Mesendoderm (in vitro differentiated cells): Measurements from ENCODE around the gene CABLES1. TPM values are rescaled to one million over a fixed set of nuclear protein-coding genes. Genes with fewer than 3 reads are reported as not detected.
"Not testable (repeated sequence)": the region's sequence is repeated elsewhere in the genome, so short reads cannot be mapped to it uniquely, and the experiment has no call there.

Experiments
- DNase-seq: peaks from one replicate; pipeline ENCODE4 v3.0.0; 2013
- H2AK5ac ChIP-seq: 2 replicates; pipeline ENCODE4 v1.6.1; 2013; ENCODE audit warnings: low read length, inconsistent platforms
- H2BK120ac ChIP-seq: 2 replicates; pipeline ENCODE4 v1.6.1; 2013; ENCODE audit warnings: low read depth, mild to moderate bottlenecking, low read length, moderate library complexity, mixed read lengths
- H2BK15ac ChIP-seq: replicated peaks from 2 replicates; pipeline ENCODE4 v1.6.1; 2013; ENCODE audit warnings: low read depth, mild to moderate bottlenecking, moderate library complexity
- H2BK5ac ChIP-seq: 2 replicates; pipeline ENCODE4 v1.6.1; 2013; ENCODE audit warnings: low read length, inconsistent platforms
- H3K18ac ChIP-seq: 2 replicates; pipeline ENCODE4 v1.6.1; 2013; ENCODE audit warnings: mild to moderate bottlenecking, low read length, mixed read lengths
- H3K23ac ChIP-seq: one replicate; pipeline ENCODE4 v1.6.1; 2013; ENCODE audit warnings: low read length
- H3K27ac ChIP-seq: 2 replicates; pipeline ENCODE4 v1.5.1; 2013; ENCODE audit warnings: low read depth, mild to moderate bottlenecking, inconsistent platforms, low read length, moderate library complexity
- H3K27me3 ChIP-seq: 2 replicates; pipeline ENCODE4 v1.6.1; 2013; ENCODE audit warnings: low read length, control low read depth, mild to moderate bottlenecking, inconsistent platforms; ENCODE audit not compliant: insufficient read depth, poor library complexity
- H3K36me3 ChIP-seq: 2 replicates; pipeline ENCODE4 v1.6.1; 2013; ENCODE audit warnings: low read length, inconsistent platforms; ENCODE audit not compliant: control insufficient read depth, insufficient read depth
- H3K4ac ChIP-seq: one replicate; pipeline ENCODE4 v1.6.1; 2013; ENCODE audit warnings: low read depth, mild to moderate bottlenecking, low read length, moderate library complexity
- H3K4me1 ChIP-seq: 2 replicates; pipeline ENCODE4 v1.6.1; 2013; ENCODE audit warnings: low read depth, low read length, inconsistent platforms; ENCODE audit not compliant: control insufficient read depth
- H3K4me2 ChIP-seq: 2 replicates; pipeline ENCODE4 v1.6.1; 2013; ENCODE audit warnings: low read length
- H3K4me3 ChIP-seq: 2 replicates; pipeline ENCODE4 v1.5.1; 2013; ENCODE audit warnings: mild to moderate bottlenecking, low read length
- H3K56ac ChIP-seq: one replicate; pipeline ENCODE4 v1.6.1; 2013; ENCODE audit warnings: low read length
- H3K79me1 ChIP-seq: 2 replicates; pipeline ENCODE4 v1.6.1; 2013; ENCODE audit warnings: low read length, inconsistent platforms
- H3K79me2 ChIP-seq: 2 replicates; pipeline ENCODE4 v1.6.1; 2013; ENCODE audit warnings: mild to moderate bottlenecking, low read length; ENCODE audit not compliant: control insufficient read depth, insufficient read depth
- H3K9ac ChIP-seq: 2 replicates; pipeline ENCODE4 v1.6.1; 2013; ENCODE audit warnings: low read length, inconsistent platforms
- H4K5ac ChIP-seq: one replicate; pipeline ENCODE4 v1.6.1; 2013; ENCODE audit warnings: low read length
- H4K8ac ChIP-seq: one replicate; pipeline ENCODE4 v1.6.1; 2013; ENCODE audit warnings: low read depth, mild to moderate bottlenecking, control low read depth, low read length, moderate library complexity
- WGBS: extraction: QIAGEN DNeasy Blood & Tissue Kit; methylation state at CpG from one replicate; pipeline ENCODE4 v1.1.7; 2013; ENCODE audit warnings: low lambda C conversion rate, missing lambda C conversion rate; ENCODE audit not compliant: insufficient coverage; ENCODE audit errors: extremely low coverage; 5-methylcytosine and 5-hydroxymethylcytosine counted together
- polyA plus RNA-seq, 2 experiments: library from polyadenylated mRNA; stranded (reverse); fragments of 200-250 nt; gene quantifications; one replicate each; pipeline ENCODE4 v1.2.3, GENCODE V29; 2013

The CABLES1 gene
- 15.9 TPM for polyA plus RNA-seq (2013, experiment 1 of 2)
- 16.6 TPM for polyA plus RNA-seq (2013, experiment 2 of 2)

- Histone ChIP-seq H3K79me2 (peaks cover 27% of the 10 kb centered on the region), H4K8ac (peak within 1 kb of the TSS; percentile 68), H3K56ac (peak within 1 kb of the TSS; percentile 77), H2BK120ac (peak within 1 kb of the TSS; percentile 56), H3K23ac (no peak within 1 kb of the TSS), H3K27me3 (no peaks in the 10 kb centered on the region), H3K27ac (peak within 1 kb of the TSS; percentile 53), H3K18ac (peak within 1 kb of the TSS; percentile 98), H3K4me1 (peaks cover 5% of the 10 kb centered on the region), H3K9ac (peak within 1 kb of the TSS; percentile 63), H3K4ac (peak within 1 kb of the TSS; percentile 96), H3K36me3 (no peaks in the 10 kb centered on the region), H3K79me1 (peaks cover 10% of the 10 kb centered on the region), H2BK15ac (peak within 1 kb of the TSS; percentile 21), H2BK5ac (no peak within 1 kb of the TSS), H3K4me2 (peak within 1 kb of the TSS; percentile 85), H4K5ac (no peak within 1 kb of the TSS), H2AK5ac (no peak within 1 kb of the TSS), H3K4me3 (peak within 1 kb of the TSS; percentile 65)
- peak; percentile 71 for DNase-seq
- WGBS = no CpG with 5 or more reads among the region's 67 CpGs
Observed at GRCh38 chr18:23134780-23135549, at the start of gene CABLES1. Gene CABLES1 (plus strand): TSS chr18:23135485. CDS start chr18:23135763, 278 bp downstream.

DNA sequence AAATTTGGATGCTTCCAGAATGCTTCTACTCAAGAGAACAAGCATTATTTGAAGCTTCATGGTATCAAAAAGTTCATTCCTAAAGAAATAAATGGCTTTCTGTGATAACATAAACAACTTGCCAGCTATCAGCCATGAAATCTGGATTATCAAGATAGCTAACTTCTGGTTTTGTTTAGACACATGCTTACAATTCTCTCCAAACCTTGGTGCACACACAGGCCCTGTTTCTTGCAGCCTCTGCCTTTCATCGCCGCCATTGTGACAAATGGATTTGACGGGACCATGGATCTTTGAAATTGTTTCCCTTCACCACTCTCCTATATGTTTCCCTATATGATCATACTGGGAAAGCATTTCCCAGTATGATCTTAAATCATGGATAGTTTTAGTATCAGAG is 47.9 kb upstream of the CABLES1 start:
- Histone ChIP-seq H3K18ac (no peak overlapping the region), H3K4ac (no peak overlapping the region), H2BK15ac (no peak overlapping the region), H3K79me1 (no peaks in the 10 kb centered on the region), H3K36me3 (no peaks in the 10 kb centered on the region), H4K5ac (no peak overlapping the region), H3K4me3 (no peak overlapping the region), H3K27me3 (no peaks in the 10 kb centered on the region), H3K79me2 (no peaks in the 10 kb centered on the region), H3K23ac (no peak overlapping the region), H2BK5ac (no peak overlapping the region), H4K8ac (no peak overlapping the region), H2AK5ac (no peak overlapping the region), H3K56ac (no peak overlapping the region), H2BK120ac (no peak overlapping the region), H3K9ac (no peak overlapping the region), H3K27ac (no peak overlapping the region), H3K4me2 (no peak overlapping the region), H3K4me1 (no peaks in the 10 kb centered on the region)
- DNase-seq = no peak
- no CpG with 5 or more reads among the region's 3 CpGs for WGBS

DNA sequence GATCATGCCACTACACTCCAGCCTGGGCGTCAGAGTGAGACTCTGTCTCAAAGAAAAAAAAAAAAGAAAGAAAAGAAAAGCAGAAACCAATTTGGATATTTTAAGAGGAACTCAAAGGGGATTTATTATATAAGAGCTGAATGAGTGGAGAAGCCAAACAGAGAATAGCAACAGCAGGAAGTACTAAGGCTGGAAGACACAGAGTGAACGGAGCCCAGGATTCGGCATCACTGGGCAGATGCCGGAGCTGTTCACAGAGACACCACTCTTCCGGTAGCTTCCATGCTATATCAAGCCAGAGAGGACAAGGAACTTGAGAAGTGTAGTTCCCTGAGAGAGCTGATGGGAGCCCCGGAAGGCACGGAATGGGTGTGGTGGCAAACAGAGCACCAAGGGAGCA is 47.0 kb upstream of the CABLES1 start:
- Histone ChIP-seq H2BK120ac (no peak overlapping the region), H3K4me1 (no peaks in the 10 kb centered on the region), H3K36me3 (no peaks in the 10 kb centered on the region), H4K5ac (no peak overlapping the region), H3K18ac (no peak overlapping the region), H3K4me2 (no peak overlapping the region), H3K23ac (no peak overlapping the region), H4K8ac (no peak overlapping the region), H2BK5ac (no peak overlapping the region), H3K27ac (no peak overlapping the region), H2AK5ac (no peak overlapping the region), H2BK15ac (no peak overlapping the region), H3K27me3 (no peaks in the 10 kb centered on the region), H3K9ac (no peak overlapping the region), H3K56ac (no peak overlapping the region), H3K4me3 (no peak overlapping the region), H3K79me2 (no peaks in the 10 kb centered on the region), H3K4ac (no peak overlapping the region), H3K79me1 (no peaks in the 10 kb centered on the region)
- DNase-seq = no peak
- no CpG with 5 or more reads among the region's 7 CpGs for WGBS

DNA sequence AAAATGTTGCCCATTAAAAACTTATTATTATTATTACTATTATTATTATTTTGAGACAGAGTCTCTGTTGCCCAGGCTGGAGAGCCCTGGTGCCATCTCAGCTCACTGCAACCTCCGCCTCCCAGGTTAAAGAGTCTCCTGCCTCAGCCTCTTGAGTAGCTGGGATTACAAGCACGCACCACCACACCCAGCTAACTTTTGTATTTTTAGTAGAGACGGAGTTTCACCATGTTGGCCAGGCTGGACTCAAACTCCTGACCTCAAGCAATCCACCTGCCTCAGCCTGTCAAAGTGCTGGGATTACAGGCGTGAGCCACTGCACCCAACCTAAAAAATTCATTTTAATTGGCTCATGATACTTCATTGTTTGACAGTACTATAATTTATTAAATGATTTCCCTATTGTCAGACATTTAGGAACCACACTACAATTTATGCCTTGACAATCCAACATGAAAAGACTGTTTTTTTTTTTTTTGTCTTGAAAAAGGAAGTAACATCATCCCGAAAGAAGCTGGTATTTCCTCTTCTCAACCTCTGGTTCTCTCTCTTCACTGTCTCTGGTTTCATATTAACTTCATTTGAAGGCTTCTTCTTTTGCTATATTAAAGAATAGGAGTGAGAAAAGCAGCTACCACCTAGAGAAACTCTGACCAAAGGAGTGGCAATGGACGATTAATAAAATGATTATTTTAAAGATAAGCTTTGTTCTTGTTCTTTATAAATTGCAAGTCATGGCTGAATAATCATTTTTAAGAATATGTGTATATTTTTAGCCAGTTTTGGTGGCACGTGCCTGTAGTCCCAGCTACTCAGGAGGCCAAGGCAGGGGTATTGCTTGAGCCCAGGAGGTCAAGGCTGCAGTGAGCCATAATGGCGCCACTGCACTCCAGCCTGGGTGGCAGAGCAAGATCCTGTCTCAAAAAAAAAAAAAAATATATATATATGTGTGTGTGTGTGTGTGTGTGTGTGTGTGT is 44.0 kb upstream of the CABLES1 start:
- not testable (repeated sequence) for H2BK15ac ChIP-seq, H3K27me3 ChIP-seq, H3K79me1 ChIP-seq, H2AK5ac ChIP-seq, H3K56ac ChIP-seq, H3K18ac ChIP-seq, H3K4ac ChIP-seq, H2BK5ac ChIP-seq, H2BK120ac ChIP-seq, H3K4me1 ChIP-seq, DNase-seq, H3K36me3 ChIP-seq, H3K4me3 ChIP-seq, H4K8ac ChIP-seq, H3K23ac ChIP-seq, H3K4me2 ChIP-seq, H3K79me2 ChIP-seq, H3K9ac ChIP-seq, H3K27ac ChIP-seq, H4K5ac ChIP-seq
- no CpG with 5 or more reads among the region's 8 CpGs for WGBS

GRCh38 chr18:23092121-23092520 is 43.2 kb upstream of the CABLES1 start:
- no peak for DNase-seq
- Histone ChIP-seq H3K36me3 (no peaks in the 10 kb centered on the region), H3K4ac (no peak overlapping the region), H3K79me1 (no peaks in the 10 kb centered on the region), H3K4me1 (no peaks in the 10 kb centered on the region), H2AK5ac (no peak overlapping the region), H3K4me3 (no peak overlapping the region), H3K4me2 (no peak overlapping the region), H3K56ac (no peak overlapping the region), H2BK5ac (no peak overlapping the region), H3K9ac (no peak overlapping the region), H3K79me2 (no peaks in the 10 kb centered on the region), H3K27ac (no peak overlapping the region), H3K27me3 (no peaks in the 10 kb centered on the region), H3K18ac (no peak overlapping the region), H2BK120ac (no peak overlapping the region), H3K23ac (no peak overlapping the region), H2BK15ac (no peak overlapping the region), H4K5ac (no peak overlapping the region), H4K8ac (no peak overlapping the region)
- WGBS = no CpG with 5 or more reads among the region's 9 CpGs
